Left lung (tissue), 10 donors: ENCODE results near the gene STXBP5L. TPM values are rescaled to one million over a fixed set of nuclear protein-coding genes. Genes with fewer than 3 reads are reported as not detected.
"Not testable (repeated sequence)": the region's sequence is repeated elsewhere in the genome, so short reads cannot be mapped to it uniquely, and the experiment has no call there.

Experiments
- ATAC-seq: fragments of 200-7000 bp; cut with Tn5 transposase; one replicate; pipeline ENCODE4 v1.9.1; 2020; ENCODE audit warnings: moderate library complexity
- DNase-seq, 4 donors: peaks; one replicate each; pipeline ENCODE4 v3.0.0-alpha.2; 2013 to 2020
- H3K27ac ChIP-seq, 2 donors: fragments of 200-600 bp; sonication (generic) in 1 of 2; one replicate each; pipeline versions ENCODE4 v1.5.0 to v1.8.0; 2020 to 2021
- H3K27me3 ChIP-seq, 2 donors: fragments of 200-600 bp; sonication (generic) in 1 of 2; one replicate each; pipeline versions ENCODE4 v1.5.0 to v1.8.0; 2020 to 2021
- H3K36me3 ChIP-seq, 2 donors: fragments of 200-600 bp; sonication (generic) in 1 of 2; one replicate each; pipeline versions ENCODE4 v1.5.0 to v1.8.0; 2020 to 2021
- H3K4me1 ChIP-seq, 2 donors: fragments of 200-600 bp; one replicate each; pipeline ENCODE4 v1.8.0; 2021
- H3K4me3 ChIP-seq, 2 donors: fragments of 200-600 bp; sonication (generic) in 1 of 2; one replicate each; pipeline versions ENCODE4 v1.5.0 to v1.8.0; 2020 to 2021; ENCODE audit warnings: mild to moderate bottlenecking in 1 of 2
- H3K9me3 ChIP-seq, 2 donors: fragments of 200-600 bp; sonication (generic) in 1 of 2; one replicate each; pipeline versions ENCODE4 v1.5.0 to v1.8.0; 2020 to 2021
- intact Hi-C, 2 donors: fragments of 100-400 bp; cut with DNase I; formaldehyde crosslinking; loops; one replicate each; pipeline versions ENCODE4 v1.11.2 to v1.14.2; 2022
- polyA plus RNA-seq, 6 donors: library from polyadenylated mRNA; unstranded; fragments of 120-200 nt; gene quantifications; one replicate each; pipeline ENCODE4 v1.2.1, GENCODE V29; 2013; ENCODE audit not compliant: insufficient read length in 6 of 6
- total RNA-seq, 2 donors: library from RNA; stranded (reverse); fragmentation: NEBNext Ultra II Directional; extraction: Animal tissue kit (Norgen Biotek cat#: 25700); gene quantifications; one replicate each; pipeline ENCODE4 v1.2.1, GENCODE V29; 2021
- TF ChIP-seq, protein P1 (sequence below), 2 donors: fragments of 200-600 bp; sonication (generic) in 1 of 2; IDR thresholded peaks; one replicate each; pipeline versions ENCODE4 v1.5.0 to v1.8.0; 2021; ENCODE audit warnings: antibody characterized with exemption in 2 of 2
- donor health status: DM: no; HTN: yes; CAD: no.
- donor health status: DM: no; HTN: no; CAD: no.

STXBP5L gene
- total and polyA plus RNA-seq, 8 donors, result 0.14 to 0.41 (median 0.17) TPM; not detected in 2

DNA sequence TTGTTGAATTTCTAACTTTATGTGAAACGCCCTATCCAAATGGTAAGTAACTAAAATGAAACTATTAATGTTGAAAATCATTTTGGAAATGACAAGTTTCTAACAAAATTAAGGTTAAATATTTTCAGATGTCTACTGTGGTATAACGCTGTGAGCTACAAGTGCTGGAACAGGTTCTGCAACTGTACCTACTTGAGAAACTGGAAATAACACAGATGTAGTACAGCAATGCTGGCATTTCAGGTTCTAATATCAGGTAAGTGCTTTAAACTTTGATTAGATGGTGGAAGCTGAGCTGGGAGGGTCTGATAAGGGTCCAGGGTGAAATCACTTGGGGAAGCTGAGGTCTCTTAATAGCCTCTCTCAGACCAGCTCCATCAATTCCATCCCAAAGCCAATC lies 315.1 kb downstream of the STXBP5L start:
- TF ChIP-seq, protein P1, sequence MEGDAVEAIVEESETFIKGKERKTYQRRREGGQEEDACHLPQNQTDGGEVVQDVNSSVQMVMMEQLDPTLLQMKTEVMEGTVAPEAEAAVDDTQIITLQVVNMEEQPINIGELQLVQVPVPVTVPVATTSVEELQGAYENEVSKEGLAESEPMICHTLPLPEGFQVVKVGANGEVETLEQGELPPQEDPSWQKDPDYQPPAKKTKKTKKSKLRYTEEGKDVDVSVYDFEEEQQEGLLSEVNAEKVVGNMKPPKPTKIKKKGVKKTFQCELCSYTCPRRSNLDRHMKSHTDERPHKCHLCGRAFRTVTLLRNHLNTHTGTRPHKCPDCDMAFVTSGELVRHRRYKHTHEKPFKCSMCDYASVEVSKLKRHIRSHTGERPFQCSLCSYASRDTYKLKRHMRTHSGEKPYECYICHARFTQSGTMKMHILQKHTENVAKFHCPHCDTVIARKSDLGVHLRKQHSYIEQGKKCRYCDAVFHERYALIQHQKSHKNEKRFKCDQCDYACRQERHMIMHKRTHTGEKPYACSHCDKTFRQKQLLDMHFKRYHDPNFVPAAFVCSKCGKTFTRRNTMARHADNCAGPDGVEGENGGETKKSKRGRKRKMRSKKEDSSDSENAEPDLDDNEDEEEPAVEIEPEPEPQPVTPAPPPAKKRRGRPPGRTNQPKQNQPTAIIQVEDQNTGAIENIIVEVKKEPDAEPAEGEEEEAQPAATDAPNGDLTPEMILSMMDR (IDR thresholded peaks at IDR 0.05), result no peak
- DNase-seq (peak in 2 of 4 donors; percentile 14 to 63), ATAC-seq (no peak)
- H3K4me3 ChIP-seq, result no peak overlapping the region
- no peaks in the 10 kb centered on the region for H3K27me3 ChIP-seq
- no peaks in the 10 kb centered on the region for H3K9me3 ChIP-seq
- no peak overlapping the region for H3K27ac ChIP-seq
- H3K4me1 ChIP-seq, result no peaks in the 10 kb centered on the region
- no peaks in the 10 kb centered on the region for H3K36me3 ChIP-seq
- intact Hi-C loops, result no loop called here

DNA sequence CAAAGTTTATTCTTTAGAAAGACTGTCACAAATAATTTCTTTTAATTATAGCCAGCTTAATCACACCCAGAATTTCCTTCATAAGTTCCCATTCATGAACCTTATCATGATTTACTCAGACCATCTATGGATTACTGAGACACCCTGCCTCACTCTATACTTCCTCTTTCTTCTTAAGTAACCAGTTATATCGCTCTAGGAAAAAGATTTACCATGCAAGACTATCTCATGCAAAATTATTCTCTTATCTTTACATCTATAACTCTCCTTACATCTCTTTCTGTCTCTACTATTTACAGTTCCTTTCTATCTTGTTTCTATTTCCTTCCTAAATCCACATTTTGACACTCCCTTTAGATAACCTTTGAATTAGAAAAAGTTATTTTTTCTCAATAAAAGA lies 321.0 kb downstream of the STXBP5L start:
- H3K27ac ChIP-seq, result no peak overlapping the region
- TF ChIP-seq, protein P1 (IDR thresholded peaks at IDR 0.05), result no peak
- intact Hi-C loops, result no loop called here
- no peaks in the 10 kb centered on the region for H3K27me3 ChIP-seq
- H3K4me1 ChIP-seq, result no peaks in the 10 kb centered on the region
- ATAC-seq (no peak), DNase-seq (no peak)
- H3K36me3 ChIP-seq, result no peaks in the 10 kb centered on the region
- H3K4me3 ChIP-seq, result no peak overlapping the region
- no peaks in the 10 kb centered on the region for H3K9me3 ChIP-seq

DNA sequence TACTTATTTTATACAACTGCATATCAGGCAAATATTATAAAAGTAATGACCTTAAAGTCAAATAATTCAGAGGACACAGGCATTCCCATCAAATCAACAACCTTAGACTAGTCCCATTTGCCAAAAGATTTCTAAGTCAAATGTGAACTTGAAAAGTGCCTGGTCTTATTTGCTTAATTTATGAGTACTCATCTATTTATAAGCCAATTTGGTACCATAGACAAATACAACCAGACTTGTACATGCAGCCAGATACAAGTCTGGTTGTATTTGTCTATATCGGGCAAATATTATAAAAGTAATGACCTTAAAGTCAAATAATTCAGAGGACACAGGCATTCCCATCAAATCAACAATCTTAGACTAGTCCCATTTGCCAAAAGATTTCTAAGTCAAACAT lies 322.2 kb downstream of the STXBP5L start:
- ATAC-seq, result not testable (repeated sequence)

DNA sequence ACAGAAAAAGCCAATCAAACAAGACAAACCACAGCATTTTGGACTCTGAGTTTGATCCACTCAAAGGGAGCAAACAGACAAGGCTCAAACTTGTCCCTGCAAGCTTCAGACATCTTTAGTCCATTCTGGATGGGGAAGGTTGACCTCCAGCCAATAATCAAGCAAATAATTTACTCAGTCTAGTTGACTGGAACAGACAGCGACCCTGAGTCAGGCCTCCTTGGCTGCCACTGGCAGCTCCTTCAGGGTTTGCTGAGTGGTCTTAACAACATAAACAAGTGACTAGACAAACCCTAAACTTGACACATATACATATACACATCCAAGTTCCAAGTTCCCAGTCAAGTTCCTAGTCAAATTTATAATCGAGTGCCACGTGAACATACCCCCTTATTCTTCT lies 323.9 kb downstream of the STXBP5L start:
- no peak overlapping the region for H3K4me3 ChIP-seq
- H3K27ac ChIP-seq, result no peak overlapping the region
- intact Hi-C loops, result no loop called here
- TF ChIP-seq, protein P1 (IDR thresholded peaks at IDR 0.05), result no peak
- H3K9me3 ChIP-seq, result no peaks in the 10 kb centered on the region
- DNase-seq (no peak), ATAC-seq (no peak)
- H3K36me3 ChIP-seq, result no peaks in the 10 kb centered on the region
- no peaks in the 10 kb centered on the region for H3K4me1 ChIP-seq
- H3K27me3 ChIP-seq, result no peaks in the 10 kb centered on the region

More for the DNA sequence above, 322.2 kb downstream of the STXBP5L start:
- H3K36me3 ChIP-seq, H3K27me3 ChIP-seq, H3K9me3 ChIP-seq, DNase-seq, H3K4me3 ChIP-seq, H3K27ac ChIP-seq, H3K4me1 ChIP-seq, intact Hi-C loops: not testable (repeated sequence)

DNA sequence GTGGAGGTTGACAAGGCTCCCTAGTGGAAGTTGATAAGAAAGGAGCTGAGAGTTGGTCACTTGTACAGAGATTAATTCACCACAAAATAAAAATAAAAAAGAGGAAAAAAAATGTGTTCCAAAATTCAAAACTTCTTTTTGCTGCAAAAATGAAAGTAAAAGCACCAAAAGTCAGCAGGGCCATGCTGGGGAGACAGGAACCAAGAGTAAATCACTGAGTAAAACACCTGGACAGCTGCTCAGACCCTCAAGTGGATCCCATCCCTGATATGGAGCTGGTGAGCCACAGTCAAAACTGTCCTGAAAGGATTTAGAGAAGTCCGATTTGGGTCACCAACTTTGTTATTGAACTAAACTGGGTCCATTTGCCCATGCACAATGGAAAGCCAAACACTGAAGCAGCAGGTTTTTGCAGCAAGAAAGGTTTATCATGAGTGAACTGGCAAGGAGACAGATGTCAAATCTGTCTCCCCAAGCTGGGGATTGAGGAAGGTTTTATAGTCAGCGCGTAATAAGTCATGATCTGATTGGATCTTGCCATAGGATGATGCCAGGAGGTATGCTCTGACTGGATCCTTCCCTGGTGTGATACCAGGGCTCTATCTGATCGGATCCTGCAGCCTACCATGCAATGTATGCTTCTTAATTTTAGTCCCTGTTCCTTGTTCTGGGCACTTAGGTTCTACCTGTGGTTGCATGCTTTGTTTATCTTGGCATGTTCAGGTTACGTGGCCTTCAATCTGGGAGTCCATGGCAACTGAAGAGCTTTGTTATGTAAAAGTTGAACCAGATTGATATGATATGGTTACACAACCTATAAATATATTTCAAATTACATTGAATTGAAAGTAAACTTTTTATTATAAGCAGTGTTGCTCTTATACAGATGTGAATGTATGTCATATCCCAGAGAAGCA lies 324.6 kb downstream of the STXBP5L start:
- no peaks in the 10 kb centered on the region for H3K9me3 ChIP-seq
- H3K27me3 ChIP-seq, result no peaks in the 10 kb centered on the region
- no peak for DNase-seq
- TF ChIP-seq, protein P1 (IDR thresholded peaks at IDR 0.05), result no peak
- no peaks in the 10 kb centered on the region for H3K36me3 ChIP-seq
- no peaks in the 10 kb centered on the region for H3K4me1 ChIP-seq
- intact Hi-C loops, result no loop called here
- ATAC-seq, result no peak
- no peak overlapping the region for H3K4me3 ChIP-seq
- no peak overlapping the region for H3K27ac ChIP-seq
